Mesendoderm (in vitro differentiated cells): ENCODE results near the gene RABGGTB. TPM values are rescaled to one million over a fixed set of nuclear protein-coding genes. Genes with fewer than 3 reads are reported as not detected.

Experiments used
- DNase-seq: peaks from one replicate; pipeline ENCODE4 v3.0.0; 2013
- H2AK5ac ChIP-seq: 2 replicates; pipeline ENCODE4 v1.6.1; 2013; ENCODE audit warnings: low read length, inconsistent platforms
- H2BK120ac ChIP-seq: 2 replicates; pipeline ENCODE4 v1.6.1; 2013; ENCODE audit warnings: low read depth, mild to moderate bottlenecking, low read length, moderate library complexity, mixed read lengths
- H2BK15ac ChIP-seq: replicated peaks from 2 replicates; pipeline ENCODE4 v1.6.1; 2013; ENCODE audit warnings: low read depth, mild to moderate bottlenecking, moderate library complexity
- H2BK5ac ChIP-seq: 2 replicates; pipeline ENCODE4 v1.6.1; 2013; ENCODE audit warnings: low read length, inconsistent platforms
- H3K18ac ChIP-seq: 2 replicates; pipeline ENCODE4 v1.6.1; 2013; ENCODE audit warnings: mild to moderate bottlenecking, low read length, mixed read lengths
- H3K23ac ChIP-seq: one replicate; pipeline ENCODE4 v1.6.1; 2013; ENCODE audit warnings: low read length
- H3K27ac ChIP-seq: 2 replicates; pipeline ENCODE4 v1.5.1; 2013; ENCODE audit warnings: low read depth, mild to moderate bottlenecking, inconsistent platforms, low read length, moderate library complexity
- H3K27me3 ChIP-seq: 2 replicates; pipeline ENCODE4 v1.6.1; 2013; ENCODE audit warnings: low read length, control low read depth, mild to moderate bottlenecking, inconsistent platforms; ENCODE audit not compliant: insufficient read depth, poor library complexity
- H3K36me3 ChIP-seq: 2 replicates; pipeline ENCODE4 v1.6.1; 2013; ENCODE audit warnings: low read length, inconsistent platforms; ENCODE audit not compliant: control insufficient read depth, insufficient read depth
- H3K4ac ChIP-seq: one replicate; pipeline ENCODE4 v1.6.1; 2013; ENCODE audit warnings: low read depth, mild to moderate bottlenecking, low read length, moderate library complexity
- H3K4me1 ChIP-seq: 2 replicates; pipeline ENCODE4 v1.6.1; 2013; ENCODE audit warnings: low read depth, low read length, inconsistent platforms; ENCODE audit not compliant: control insufficient read depth
- H3K4me2 ChIP-seq: 2 replicates; pipeline ENCODE4 v1.6.1; 2013; ENCODE audit warnings: low read length
- H3K4me3 ChIP-seq: 2 replicates; pipeline ENCODE4 v1.5.1; 2013; ENCODE audit warnings: mild to moderate bottlenecking, low read length
- H3K56ac ChIP-seq: one replicate; pipeline ENCODE4 v1.6.1; 2013; ENCODE audit warnings: low read length
- H3K79me1 ChIP-seq: 2 replicates; pipeline ENCODE4 v1.6.1; 2013; ENCODE audit warnings: low read length, inconsistent platforms
- H3K79me2 ChIP-seq: 2 replicates; pipeline ENCODE4 v1.6.1; 2013; ENCODE audit warnings: mild to moderate bottlenecking, low read length; ENCODE audit not compliant: control insufficient read depth, insufficient read depth
- H3K9ac ChIP-seq: 2 replicates; pipeline ENCODE4 v1.6.1; 2013; ENCODE audit warnings: low read length, inconsistent platforms
- H4K5ac ChIP-seq: one replicate; pipeline ENCODE4 v1.6.1; 2013; ENCODE audit warnings: low read length
- H4K8ac ChIP-seq: one replicate; pipeline ENCODE4 v1.6.1; 2013; ENCODE audit warnings: low read depth, mild to moderate bottlenecking, control low read depth, low read length, moderate library complexity
- small RNA-seq: library from polyadenylated mRNA; stranded (forward); fragments of <200 nt; extraction: miRNeasy Mini kit (QIAGEN cat#:217004); gene quantifications from one replicate; pipeline ENCODE3, GENCODE V24; 2013; ENCODE audit not compliant: insufficient read depth

RABGGTB gene

GRCh38 chr1:75841421-75841820, 55.4 kb downstream of the RABGGTB start:
- H3K79me1 ChIP-seq: no peaks in the 10 kb centered on the region
- H3K23ac ChIP-seq: no peak overlapping the region
- no peaks in the 10 kb centered on the region for H3K79me2 ChIP-seq

More at GRCh38 chr1:75841421-75841820, 55.4 kb downstream of the RABGGTB start:
- no peak overlapping the region for H3K4ac ChIP-seq
- H2BK120ac ChIP-seq: no peak overlapping the region
- no peak overlapping the region for H2AK5ac ChIP-seq
- H3K9ac ChIP-seq: no peak overlapping the region
- DNase-seq: no peak
- no peaks in the 10 kb centered on the region for H3K4me1 ChIP-seq
- H2BK15ac ChIP-seq: no peak overlapping the region
- no peaks in the 10 kb centered on the region for H3K36me3 ChIP-seq
- H3K18ac ChIP-seq: no peak overlapping the region
- no peak overlapping the region for H4K8ac ChIP-seq
- H3K27ac ChIP-seq: no peak overlapping the region
- H2BK5ac ChIP-seq: no peak overlapping the region
- H4K5ac ChIP-seq: no peak overlapping the region
- H3K56ac ChIP-seq: no peak overlapping the region
- H3K27me3 ChIP-seq: no peaks in the 10 kb centered on the region
- no peak overlapping the region for H3K4me3 ChIP-seq
- no peak overlapping the region for H3K4me2 ChIP-seq

Small RNA genes lying within 50 kb of the gene (small RNA-seq; reads per million reads assigned to genes)
- gene SNORD45A (not detected), gene SNORD45B (not detected), gene SNORD45C (not detected)
